NCI-H146 treated with DMSO at 0.1 percent for 48 hours (cell line): ENCODE measurements around the gene TRIP13.

Experiments
- DNase-seq: peaks from one replicate; lab custom pipeline; 2025; ENCODE audit not compliant: unreplicated experiment; lab: John Stamatoyannopoulos, UW

The TRIP13 gene

DNA sequence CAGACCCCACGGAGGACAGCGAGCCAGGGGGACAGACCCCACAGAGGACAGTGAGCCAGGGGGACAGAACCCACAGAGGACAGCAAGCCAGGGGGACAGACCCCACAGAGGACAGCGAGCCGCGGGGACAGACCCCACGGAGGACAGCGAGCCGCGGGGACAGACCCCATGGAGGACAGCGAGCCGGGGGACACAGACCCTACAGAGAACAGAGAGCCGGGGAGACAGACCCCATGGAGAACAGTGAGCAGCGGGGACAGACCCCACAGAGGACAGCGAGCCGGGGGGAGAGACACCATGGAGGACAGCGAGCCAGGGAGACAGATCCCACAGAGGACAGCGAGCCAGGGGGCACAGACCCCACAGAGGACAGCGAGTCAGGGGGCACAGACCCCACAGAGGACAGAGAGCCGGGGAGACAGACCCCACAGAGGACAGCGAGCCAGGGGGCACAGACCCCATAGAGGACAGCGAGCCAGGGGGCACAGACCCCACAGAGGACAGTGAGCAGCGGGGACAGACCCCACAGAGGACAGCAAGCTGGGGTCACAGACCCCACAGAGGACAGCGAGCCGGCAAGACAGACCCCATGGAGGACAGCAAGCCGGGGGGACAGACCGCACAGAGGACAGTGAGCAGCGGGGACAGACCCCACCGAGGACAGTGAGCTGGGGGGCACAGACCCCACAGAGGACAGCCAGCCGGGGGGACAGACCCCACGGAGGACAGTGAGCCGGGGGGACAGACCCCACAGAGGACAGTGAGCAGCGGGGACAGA, 37.5 kb upstream of the TRIP13 start:
- no peak for DNase-seq

DNA sequence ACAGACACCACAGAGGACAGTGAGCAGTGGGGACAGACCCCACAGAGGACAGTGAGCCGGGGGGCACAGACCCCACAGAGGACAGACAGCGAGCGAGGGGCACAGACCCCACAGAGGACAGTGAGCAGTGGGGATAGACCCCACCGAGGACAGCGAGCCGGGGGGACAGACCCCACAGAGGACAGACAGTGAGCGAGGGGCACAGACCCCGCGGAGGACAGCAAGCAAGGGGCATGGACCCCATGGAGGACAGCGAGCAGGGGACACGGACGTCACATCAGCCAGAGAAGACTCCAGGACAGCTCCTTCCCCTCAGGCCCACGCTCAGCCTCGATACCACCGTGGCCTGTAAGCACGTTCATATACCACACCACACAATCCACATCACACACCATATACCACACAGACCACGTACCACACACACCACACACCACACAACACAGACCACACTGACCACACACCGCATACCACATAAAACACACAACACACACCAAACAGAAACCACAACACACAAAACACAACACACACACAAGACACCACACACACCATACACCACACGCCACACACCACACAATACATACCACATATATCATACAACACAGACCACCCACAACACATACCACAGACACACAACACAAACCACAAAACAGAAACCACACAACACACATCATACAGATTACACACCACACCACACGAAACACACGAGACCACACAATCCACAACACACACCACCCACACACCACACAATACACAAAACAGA, 36.7 kb upstream of the TRIP13 start:
- DNase-seq: no peak

DNA sequence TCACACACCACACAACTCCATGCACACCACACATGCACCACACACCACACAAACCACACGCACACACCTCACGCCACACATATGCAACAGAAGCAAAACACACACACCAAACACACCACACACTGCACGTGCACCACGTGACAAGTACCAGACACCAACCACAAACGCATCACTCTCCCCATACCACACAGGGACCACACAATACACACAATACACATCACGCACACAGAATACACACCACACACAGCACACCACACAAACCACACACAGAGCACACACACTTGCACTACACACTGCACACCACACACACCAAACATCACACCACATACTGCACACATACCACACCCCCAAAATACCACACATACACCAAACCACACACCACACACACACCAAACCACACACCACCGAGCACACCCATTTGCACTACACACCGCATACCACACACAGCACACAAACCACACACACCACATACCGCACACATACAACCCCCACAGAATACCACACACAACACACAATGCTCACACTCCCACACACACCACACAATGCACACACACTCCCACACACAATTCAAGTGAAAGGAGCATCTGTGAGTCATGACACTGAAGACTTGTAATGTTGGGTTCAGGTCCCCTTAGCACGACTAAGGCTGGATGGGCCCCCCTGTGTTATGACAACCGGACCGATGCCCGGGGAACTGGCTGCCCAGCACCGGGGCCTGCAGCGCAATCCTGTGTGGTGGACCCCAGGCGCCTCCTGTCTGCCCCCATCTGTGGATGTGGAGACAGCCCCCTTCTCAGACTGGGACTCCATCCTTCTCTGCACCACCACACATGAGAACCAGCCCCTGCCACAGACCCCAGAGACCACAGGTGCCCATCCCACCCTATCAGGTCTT, 35.9 kb upstream of the TRIP13 start:
- no peak for DNase-seq

DNA sequence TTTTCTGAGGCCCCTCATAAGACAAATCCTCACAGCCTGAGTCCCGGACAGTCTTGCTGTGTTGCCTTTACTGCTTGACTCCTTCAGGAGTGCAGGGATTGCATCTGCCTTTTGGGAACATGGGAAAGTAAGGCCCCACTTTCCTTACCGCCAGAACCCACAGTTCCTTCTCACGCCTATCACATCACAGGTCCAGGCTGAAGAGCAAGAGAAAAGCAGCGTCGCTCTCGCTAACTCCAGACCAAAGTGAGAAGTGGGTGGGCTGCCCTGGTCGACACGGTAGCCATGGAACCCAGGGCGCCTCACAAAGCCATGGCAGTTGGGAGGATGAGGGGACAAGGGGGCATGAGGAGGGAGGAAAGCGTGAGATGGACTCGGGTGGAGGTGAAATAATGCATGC, 34.0 kb upstream of the TRIP13 start:
- DNase-seq: no peak

DNA sequence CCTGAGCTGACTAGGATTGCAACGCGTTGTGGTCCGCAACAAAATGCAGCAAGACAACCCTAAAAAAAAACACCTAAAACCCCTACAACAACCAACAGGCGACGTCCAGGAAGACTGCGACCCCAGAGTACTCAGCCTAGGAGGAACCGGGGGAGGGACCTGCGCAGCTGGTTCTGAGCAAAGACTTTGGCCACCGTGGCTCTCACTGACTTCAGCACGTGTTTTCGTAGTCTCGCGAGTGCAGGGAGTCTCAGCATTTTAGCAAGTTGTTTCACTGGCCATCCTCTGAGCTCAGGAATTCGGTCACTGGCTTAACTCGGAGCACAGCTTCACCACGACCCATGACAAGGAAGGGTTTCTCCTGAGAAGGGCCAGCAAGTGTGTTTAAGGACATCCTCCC, 33.3 kb upstream of the TRIP13 start:
- no peak for DNase-seq

DNA sequence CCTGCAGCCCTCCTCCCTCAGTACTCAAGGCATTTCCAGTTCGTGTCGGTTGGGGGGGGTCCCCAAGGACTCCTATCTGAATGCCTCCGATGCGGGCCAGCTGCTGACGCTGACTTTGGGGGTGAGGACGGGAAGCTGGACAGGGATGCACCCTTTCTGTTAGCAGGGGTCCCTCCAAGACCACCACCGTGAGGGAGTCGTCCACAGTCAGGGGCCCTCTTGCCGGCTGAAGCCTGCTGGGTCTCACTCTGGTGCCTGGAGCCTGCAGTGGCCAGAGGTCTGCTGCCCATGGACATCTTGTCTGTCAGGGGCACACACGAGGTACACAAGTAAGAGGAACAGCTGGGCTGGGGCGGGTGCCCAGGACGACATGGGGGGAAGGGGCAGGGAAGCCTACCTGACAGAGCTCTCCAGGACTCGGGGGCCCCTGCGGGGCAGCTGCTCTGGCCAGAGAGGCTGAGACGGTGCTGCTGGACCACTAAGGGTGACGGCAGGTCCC, 32.8 kb upstream of the TRIP13 start:
- no peak for DNase-seq

DNA sequence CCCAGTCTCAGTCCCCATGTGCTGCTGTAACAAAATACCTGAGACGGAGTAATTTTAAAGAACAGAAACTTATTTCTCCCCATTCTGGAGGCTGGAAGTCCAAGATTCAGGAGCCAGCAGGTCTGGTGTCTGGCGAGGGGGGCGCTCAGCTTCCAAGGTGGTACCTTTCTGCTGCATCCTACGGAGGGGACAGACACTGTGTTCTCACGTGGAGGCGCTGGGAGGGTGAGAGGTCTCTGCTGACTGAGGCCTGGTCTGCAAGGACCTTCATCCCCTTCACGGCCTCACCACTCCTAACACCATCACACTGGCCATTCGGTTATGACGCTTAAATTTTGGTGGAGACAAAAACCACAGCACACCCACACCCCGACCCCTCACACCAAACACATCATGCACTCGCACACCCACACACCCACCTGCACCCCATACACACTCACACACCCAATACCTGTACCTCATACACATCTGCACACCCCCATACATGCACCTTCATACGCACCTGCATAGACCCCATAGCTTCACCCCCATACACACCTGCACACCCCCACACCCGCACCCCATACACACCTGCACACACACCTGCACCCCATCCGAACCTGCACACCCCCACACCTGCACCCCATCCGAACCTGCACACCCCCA, 32.1 kb upstream of the TRIP13 start:
- no peak for DNase-seq

DNA sequence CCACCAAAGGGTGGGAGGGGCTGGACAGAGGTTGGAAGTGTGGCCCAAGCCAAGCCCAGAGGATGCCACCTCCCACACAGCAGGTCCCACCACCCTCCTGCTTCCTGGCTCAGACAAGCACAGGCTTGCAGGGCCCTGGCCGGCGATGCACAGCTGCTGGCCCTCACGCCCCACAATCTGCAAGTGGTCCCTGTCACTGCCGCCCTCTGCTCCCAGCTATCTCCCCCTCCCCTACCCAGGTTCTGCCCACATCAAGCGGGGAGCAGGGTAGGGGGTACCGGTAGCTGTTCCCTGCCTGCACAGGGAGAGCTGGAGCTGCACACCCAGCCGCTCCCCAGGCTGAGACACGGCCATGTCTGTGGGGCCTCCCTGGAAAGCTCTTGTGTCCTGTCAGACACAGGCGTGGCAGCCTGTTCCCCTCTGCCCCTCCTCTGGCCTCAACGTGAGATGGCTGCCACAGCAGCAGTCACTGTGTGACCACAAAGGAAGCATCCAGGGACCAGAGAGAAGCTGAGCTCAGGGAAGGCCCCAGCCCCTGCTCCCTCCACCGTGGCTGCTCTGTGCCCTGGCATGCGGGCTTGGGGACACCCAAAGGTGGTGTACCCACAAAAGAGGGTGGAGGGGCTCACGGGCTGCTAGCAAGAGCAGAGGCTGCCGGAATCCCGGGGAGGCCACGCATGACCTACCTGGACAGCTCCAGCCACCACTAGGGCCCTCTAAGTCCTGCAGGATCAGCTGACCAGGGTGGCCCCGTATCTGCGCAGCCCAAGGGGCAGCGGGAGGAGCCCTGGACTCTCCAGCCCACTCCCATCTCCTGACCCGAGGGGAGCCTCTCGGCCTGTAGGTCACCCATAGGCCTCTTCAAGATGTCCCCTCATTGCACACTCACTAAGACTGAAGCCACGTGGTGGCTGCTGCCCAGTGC, 31.0 kb upstream of the TRIP13 start:
- no peak for DNase-seq

DNA sequence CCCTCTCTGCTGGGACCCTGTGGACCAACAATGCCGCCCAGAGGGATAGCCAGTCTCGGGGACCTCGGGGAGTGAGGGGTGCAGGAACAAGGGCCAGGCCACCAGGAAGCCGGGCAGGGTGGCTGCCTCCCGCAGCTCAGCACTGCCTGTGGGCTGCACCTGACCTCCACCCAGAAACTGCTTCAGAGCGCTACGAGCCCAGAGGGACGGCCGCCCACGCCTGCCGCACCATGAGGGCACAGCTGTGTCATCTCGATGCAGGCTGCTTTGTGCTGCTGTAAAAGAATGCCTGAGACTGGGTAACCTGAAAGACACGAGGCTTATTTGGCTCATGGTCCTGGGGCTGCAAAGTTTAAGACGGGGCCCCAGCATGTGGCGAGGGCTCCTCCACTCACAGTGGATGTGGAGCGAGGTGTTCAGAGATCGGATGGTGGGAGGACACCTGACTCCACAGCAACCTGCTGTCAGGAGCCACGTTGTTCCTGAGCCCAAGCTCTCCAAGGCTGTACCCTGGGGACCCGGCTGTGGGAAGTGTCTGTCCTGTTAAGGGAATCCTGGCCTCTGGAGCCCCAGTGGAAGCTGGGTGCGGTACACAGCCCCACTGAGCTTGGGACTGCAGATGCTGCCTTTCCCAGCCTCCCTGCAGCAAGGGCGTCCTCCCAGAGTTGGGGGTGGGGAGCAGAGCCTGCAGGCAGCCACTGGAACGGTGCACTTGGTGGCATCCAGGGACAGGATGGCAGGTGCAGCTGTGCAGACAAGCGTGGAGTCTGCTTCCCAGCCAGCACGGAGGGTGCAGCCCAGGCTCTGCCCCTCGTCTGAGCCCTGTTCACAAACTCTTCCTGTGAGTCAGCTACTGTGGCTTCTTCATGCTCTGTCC, 30.1 kb upstream of the TRIP13 start:
- DNase-seq: no peak

DNA sequence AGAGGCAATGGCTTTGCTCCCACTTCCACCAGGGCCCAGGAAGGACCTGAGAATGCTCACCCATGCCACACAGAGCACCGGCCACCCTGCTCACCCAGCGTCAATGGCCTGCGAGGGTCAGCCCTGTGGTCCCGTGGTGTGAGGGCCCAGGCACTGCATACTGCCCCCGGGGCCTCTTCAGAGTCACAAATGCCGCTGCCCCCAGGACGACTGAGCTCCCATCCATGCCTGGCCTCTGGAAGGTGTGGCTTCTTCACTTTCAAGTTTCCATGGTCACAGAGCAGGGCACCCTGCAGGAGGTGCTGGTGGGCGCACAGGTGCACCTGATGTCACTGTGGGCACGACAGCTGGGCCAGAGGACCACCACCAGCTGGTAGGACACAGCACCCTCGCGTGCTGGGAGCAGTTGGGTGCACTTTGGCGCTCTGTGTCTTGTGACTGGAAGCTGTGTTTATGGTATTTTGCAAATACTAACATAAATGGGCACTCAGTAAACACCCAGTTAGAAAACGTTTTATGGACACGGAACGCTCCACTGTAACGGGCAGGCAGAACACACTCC, 29.4 kb upstream of the TRIP13 start:
- no peak for DNase-seq

DNA sequence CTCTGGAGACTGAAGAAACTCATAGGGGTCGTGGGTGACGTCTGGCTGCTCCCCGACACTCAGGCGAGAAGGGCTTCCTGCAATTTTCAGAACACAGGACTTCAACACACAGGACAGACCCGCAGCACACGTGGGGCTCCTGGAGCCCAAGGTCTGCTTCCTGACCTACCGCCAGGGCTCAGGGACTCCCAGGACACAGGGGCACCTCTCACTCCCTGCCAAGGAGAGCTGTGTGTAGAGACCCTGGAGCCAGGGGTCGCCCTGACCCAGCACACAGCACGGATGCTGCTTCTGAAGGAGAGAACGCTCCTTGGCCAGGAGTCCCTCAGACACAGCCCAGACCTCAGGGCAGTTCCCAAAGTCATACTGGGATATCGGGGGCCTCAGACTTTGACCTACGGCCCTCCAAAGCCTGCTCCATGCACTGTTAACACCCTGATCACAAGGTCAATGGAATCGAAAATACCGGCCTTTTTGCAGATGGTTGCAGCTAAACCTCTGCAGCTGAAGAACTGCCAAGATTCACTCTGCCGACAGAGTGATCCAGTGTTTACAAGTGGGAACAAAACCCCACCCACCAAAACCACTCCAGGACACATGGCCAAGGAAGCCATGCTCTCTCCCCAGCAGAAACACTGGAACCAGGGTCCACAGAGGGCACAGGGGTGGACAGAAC, 28.1 kb upstream of the TRIP13 start:
- DNase-seq: no peak

DNA sequence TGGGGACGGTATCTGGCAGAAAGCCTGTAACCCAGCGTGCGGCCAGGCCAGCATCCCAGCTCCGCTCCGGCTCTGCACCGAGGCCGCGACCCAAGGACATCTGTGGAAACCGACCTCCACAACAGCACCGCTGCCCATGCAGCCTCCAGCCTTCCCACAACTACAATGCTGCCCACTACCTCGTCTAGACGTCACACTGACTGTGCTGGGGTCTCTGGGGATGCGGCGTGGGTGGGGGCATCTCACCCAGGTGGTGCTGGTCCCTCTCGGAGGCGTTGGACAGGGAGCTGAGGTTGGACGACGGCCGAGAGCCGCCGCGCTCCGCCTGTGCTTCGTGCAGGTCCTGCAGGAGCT, 27.5 kb upstream of the TRIP13 start:
- no peak for DNase-seq

DNA sequence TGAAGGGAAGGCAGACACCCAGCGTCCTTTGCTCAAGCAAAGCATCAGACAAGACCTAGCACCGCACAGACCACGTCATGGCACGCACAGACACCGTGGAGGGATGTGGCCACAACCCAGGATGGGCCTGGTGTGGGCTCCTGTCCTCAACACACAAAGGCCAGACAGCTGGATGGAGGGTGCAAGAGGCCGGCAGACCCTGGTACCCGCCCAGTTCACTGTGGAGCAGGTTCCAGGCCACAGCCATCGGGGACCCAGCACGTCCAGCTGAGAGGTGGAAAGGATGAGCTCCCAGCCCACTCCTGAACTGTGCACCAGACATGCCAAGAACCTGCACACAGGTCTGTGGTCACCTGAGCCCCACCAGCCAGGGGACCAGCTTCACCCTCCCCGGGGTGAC, 26.9 kb upstream of the TRIP13 start:
- DNase-seq: no peak

DNA sequence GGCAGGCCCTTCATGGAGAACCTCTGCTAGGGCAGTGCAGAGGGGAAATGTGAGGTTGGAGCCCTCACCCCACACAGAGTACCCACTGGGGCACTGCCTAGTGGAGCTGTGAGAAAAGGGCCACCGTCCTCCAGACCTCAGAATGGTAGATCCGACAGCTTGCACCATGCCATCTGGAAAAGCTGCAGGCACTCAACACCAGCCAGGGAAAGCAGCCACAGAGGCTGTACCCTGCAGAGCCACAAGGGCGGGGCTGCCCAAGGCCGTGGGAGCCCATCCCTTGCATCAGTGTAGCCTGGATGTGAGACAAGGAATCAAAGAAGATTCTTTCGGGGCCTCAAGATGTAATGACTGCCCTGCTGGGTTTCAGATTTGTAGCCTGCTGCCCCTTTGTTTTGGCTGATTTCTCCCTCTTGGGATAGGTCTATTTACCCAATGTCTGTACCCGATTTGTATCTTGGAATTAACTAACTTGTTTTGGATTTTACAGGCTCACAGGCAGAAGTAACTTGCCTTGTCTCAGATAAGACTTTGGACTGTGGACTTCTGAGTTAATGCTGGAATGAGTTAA, 25.3 kb upstream of the TRIP13 start:
- DNase-seq: no peak

DNA sequence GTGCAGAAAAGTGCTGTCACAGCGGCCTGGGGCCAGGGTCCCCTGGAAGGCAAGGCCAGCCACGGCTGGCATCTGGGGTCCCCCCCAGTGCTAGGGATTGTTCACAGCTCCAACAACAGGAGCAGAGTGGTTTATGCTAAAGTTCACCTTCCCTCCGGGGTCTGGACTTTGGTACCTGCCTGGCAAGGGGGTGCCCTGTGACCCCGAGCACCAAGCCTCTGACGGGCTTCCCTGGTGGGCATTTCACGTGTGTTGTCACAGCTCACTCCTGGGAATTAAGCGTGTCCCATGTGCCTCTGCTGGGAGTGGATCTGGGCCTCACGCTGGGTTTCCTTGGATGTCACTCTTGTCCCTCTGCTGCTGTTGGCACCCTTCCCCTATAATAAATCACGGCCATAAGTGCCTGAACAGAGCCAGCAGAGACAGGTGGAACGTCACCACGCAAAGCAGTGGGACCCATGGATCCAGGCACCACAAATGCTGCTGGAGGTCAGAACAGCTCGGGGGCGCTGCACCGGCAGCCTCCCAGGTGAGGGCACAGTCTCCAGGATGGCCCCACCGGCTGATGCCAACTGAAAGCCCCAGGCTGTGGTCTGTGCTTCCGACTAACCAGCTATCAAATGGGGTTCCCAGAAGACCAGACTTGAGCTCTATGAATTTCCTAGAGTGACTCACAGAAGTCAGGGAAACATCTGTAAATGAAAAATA, 24.1 kb upstream of the TRIP13 start:
- no peak for DNase-seq

DNA sequence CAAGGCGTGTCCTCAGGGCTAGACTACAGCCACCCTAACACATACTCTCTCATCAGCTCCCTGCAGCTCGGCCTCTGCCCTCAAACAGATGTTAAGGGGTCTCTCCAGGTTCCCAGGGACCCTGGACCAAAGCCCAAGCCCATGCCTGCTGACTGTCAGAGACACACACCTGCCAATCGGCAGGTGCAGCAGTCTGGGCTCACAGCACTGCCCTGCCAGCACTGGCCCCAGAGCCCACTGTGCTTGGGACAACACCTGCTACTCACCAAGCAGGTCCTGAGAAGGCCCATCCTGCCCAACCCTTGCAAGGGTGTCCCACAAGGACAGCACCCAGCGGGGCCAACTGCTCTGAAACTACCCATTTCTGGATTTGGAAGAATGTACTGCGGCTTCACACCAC, 21.7 kb upstream of the TRIP13 start:
- no peak for DNase-seq

DNA sequence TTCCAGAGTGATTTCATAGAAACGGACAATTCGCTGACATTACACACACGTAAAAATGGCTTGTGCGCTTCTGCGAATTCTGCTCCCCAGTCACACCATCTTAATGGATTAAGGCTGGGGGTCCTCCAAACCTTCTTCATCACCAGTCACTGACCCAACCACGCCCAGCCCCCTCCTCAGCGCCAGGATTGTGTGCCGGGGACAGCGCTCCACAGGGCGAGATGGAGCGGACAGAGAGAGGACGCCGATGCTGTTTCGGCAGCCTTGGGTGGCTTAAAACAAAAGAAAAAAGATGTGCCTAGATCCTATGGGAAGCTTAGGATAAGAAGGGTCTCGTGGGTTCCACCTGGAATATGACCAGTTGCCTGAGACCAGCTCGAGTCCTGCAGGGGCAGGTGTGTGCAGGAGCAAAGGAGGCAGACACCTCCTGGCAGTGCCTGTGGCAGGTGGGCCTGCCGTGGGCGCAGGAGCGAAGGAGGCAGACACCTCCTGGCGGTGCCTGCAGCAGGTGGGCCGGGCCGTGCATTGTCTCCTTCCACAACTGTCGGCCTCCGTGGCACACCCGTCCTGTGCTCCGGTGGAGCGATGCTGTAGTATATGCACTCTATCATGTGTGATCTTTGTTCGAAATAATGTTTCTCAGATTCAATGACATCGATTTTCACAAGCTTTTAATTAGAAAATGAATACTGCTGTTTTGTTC, 20.9 kb upstream of the TRIP13 start:
- no peak for DNase-seq
